Gastrocnemius medialis (tissue), 4 donors: ENCODE data around the gene TLR9.

ENCODE experiments used
- CTCF ChIP-seq, 5 experiments: fragments of 450-650 bp in 3 of 5; fragments of 200-600 bp in 2 of 5; sonication (generic) in 2 of 5; IDR thresholded peaks in 4 of 5; conservative IDR thresholded peaks in 1 of 5; 1 replicate in 4 of 5; 2 replicates in 1 of 5; pipeline ENCODE4 v1.5.1; 2016 to 2019; ENCODE audit warnings: antibody characterized with exemption in 5 of 5, mild to moderate bottlenecking in 3 of 5, moderate library complexity in 3 of 5
- POLR2A ChIP-seq, 2 donors: fragments of 450-650 bp; IDR thresholded peaks; one replicate each; pipeline ENCODE4 v1.6.1; 2017; ENCODE audit warnings: antibody characterized with exemption in 2 of 2, mild to moderate bottlenecking in 2 of 2, moderate library complexity in 2 of 2

DNA sequence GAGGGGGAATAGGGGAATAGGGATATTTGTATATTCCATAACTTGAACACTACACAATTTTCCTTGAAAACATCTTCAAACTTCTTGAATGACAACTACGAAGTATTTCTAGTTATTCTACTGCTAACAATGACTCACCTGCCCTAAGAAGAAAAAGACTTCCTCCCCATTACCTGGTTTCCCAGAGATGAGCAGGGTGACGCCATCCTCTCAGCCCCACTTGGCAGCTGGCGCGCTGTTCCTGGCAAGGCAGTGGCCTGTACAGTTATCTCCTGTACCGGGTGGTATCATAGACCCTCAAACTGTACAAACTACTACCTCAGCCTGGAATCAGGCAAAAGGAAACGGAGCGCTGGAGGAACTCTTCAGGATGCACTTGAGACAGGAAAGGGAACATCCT, 42.6 kb upstream of the TLR9 start:
- no peak for TF ChIP-seq POLR2A (IDR thresholded peaks at IDR 0.05)
- TF ChIP-seq CTCF (IDR thresholded peaks at IDR 0.05 in 4 of 5, conservative IDR thresholded peaks at IDR 0.05 in 1 of 5), result no peak
